HG02798 (cell line): Measurements from ENCODE around the gene SPATA12.

ENCODE experiments used
- ATAC-seq: cut with Tn5 transposase; IDR thresholded peaks from one replicate; pipeline ENCODE4 v1.9.1; 2021; ENCODE audit warnings: mild to moderate bottlenecking; ENCODE audit not compliant: unreplicated experiment, poor library complexity

The SPATA12 gene

DNA sequence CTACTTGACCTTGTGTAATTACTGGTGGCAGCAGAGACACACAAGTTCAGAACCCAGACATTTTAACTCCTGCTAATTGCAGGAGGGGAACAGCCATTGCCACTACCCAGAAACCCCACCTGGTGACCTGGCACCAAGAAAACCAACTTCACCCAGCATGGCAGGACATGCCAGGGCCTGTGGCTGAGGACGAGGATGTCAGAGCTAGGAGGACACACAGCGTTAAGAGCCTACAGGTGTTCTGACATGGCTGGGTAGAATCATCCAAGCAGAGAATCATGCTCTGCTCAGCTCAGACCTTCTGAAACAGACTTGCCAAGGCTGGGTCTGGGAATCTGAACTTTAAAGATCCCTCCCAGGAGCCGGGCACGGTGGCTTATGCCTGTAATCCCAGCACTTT lies 11.7 kb upstream of the SPATA12 start:
- no peak for ATAC-seq

DNA sequence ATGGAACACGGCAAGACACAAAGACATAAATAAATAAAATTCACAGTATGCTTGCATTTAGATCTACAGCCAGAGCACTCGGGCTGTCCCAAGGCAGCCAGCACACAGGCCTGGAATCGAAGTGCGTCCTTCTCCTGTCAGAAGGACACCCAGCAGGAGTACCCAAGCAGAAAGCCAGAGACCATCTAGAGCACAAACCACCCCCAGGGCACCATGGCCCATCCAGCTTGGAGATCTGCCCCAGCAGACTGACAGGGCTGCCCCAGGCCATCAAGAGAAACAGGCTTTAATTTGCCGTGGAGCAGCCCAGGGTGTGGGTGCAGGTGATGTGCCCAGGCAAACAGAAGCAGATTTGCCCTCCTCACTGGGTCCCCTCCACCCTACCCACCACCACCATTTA lies 7.8 kb upstream of the SPATA12 start:
- ATAC-seq, result no peak

DNA sequence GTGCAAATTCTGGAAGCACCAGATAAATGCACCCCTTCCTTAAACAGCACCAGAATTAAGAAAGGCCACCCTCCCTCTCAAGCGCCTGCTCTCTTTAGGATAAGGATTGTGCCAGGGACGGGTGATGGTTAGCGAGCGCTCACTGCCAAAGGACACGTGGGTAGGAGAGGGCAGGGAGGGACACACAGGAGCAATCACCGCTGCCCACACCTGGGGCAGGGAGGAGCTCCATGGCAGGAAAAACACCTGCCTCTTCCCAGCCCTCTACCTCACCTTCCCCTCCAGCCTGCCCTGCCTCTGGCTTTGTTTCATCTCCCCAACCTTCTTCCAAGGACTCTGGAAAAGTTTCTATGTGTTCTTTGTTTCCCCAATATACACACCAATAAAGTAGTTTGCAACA lies 7.3 kb upstream of the SPATA12 start:
- ATAC-seq, result no peak

DNA sequence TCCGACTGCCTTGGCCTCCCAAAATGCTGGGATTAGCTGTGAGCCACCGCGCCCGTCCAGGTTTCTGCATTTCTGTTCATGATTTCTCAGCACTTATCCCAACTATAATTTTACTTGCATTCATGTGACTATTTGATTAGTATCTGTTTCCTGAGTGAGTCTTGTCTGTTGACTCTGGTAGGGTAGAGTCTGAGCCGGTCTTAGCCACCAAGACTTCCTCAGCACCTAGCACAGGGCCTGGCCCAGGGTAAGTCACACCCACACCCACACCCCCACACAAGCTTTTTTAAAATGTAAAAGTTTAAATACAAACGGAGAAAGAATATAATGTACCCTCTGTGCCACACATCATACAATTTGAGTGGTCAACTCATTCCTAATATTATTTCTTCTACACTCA lies 3.1 kb upstream of the SPATA12 start:
- ATAC-seq, result no peak

DNA sequence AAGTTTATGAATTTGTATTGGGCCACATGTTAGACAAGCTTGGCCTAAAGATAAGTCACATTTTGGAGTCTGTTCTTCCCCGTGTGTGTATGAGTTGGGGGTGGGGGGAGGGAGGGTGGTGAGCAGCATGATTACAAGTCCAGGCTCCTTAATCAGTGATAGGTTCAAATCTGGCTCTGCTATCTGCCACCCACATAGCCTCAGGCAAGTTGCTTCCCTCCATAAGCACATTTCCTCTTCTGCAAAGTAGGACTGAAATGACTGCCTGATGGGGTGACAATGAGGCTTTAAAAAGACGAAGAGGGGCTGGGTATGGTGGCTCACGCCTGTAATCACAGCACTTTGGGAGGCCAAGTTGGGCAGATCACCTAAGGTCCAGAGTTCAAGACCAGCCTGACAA lies 1.1 kb upstream of the SPATA12 start:
- no peak for ATAC-seq

DNA sequence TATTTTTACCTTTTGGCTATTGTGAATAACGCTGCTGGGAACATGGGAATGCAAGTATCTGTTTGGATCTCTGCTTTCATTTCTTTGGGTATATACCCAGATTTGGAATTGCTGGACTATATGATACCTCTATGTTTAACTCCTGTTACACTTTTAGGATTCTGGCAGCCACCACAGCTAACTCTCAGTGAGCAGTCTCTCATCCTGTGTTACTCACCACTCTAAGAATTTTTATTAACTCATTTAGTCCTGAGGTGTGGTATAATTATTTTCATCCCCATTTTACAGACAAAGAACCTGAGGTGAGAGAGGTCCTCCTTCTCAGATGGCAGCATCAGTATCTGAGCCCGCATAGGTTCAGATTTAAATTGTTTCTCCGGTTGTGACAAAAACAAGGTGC lies 1.1 kb downstream of the SPATA12 start:
- ATAC-seq, result no peak

DNA sequence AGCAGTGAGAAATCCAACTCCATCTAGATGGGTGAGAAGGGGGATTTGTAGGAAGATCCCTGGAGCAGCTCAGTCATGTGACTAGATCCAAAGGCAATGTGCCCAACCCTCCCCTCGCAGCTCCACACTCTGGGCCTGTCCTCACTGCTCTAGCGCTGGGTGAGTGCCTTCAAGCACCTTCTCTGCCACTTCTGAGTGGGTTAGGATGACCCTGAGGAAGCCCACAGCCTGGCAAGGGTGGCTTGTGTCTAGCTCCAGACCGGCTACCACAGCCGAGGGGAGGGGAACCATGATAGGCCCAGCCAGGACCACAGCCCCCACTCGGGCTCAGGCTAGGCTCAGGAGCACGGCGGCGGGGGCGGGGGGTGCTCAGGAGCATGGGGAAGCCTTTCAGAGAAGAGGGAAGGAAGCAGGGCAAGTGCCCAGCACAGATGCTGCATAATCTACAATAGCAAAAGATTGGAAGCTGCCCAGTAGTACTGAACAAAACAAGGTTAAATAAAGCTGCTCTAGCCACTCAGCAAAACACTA lies 1.7 kb downstream of the SPATA12 start:
- ATAC-seq, result no peak

DNA sequence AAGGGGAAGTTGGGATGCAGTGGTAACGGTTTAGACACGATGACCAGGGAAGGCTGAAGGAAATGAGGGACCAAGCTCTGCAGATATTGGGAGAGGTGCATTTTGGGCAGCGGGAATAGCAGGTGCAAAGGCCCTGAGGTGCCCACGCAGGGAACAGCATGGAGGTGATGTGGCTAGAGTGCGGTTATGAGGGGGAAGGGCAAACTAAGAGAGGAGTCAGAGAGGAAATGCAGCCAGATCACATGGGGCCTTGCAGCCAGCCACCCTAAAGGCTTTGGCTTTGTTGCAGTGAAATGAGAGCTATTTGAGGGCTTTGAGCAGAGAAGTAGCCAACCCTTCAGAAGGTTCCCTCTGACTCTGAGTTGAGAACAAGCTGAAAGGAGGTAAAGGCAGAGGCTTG lies 2.6 kb downstream of the SPATA12 start:
- ATAC-seq, result no peak

DNA sequence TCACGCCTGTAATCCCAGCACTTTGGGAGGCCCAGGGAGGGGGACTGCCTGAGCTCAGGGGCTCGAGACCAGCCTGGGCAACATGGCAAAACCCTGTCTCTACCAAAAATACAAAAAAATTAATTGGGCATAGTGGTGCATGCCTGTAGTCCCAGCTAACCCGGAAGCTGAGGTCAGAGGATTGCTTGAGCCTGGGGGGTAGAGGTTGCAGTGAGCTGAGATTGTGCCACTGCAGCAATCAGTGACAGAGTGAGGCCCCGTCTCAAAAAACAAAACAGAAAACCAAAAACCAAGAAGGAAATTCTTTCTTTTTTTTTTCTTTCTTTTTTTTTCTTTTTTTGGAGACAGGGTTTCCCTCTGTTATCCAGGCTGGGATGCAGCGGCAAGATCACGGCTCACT lies 3.5 kb downstream of the SPATA12 start:
- no peak for ATAC-seq

DNA sequence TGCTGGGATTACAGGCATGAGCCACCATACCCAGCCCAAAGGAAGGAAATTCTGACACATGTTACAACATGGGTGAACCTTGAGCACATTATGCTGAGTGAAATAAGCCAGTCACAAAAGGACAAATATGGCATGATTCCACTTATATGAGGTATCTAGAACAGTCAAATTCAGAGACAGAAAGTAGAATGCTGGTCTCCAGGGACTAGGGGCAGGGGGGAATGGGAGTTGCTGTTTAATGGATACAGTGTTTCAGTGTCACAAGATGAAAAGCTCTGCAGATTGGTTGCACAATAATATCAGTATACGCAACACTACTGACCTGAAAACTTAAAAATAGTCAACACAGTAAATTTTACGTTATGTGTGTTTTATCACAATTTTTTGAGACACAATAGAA lies 4.1 kb downstream of the SPATA12 start:
- no peak for ATAC-seq

DNA sequence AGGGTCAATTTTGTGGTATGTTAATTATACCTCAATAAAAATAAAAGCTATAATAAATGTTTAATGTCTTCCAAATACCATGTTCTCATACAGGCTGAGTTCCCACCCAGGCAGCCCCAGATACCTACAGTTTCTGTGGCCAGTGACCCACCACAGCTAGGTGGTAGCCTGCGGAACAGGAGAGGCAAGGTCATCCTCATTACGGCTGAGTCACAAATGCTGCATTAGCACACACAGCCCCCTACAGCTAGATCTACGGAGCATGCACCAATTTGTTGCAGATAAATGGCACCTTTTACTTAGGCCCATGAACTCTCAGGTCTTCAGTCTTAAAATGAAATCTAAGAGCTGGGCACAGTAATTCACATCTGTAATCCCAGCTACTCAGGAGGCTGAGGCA lies 5.1 kb downstream of the SPATA12 start:
- no peak for ATAC-seq

DNA sequence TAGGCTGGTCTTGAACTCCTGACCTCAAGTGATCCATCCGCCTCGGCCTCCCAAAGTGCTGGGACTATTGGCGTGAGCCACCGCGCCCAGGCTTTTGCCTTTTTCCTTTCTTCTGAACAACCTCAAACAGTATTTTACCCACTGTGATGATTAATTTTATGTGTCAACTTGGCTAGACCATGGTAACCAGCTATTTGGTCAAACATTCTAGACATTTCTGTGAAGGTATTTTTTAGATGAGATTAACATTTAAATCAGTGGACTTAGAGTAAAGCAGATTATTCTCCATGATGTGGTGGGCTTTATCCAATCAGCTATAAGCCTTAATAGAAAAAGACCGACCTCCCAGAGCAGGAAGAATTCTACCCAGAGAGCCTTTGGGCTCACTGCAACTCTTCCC lies 6.0 kb downstream of the SPATA12 start:
- no peak for ATAC-seq

DNA sequence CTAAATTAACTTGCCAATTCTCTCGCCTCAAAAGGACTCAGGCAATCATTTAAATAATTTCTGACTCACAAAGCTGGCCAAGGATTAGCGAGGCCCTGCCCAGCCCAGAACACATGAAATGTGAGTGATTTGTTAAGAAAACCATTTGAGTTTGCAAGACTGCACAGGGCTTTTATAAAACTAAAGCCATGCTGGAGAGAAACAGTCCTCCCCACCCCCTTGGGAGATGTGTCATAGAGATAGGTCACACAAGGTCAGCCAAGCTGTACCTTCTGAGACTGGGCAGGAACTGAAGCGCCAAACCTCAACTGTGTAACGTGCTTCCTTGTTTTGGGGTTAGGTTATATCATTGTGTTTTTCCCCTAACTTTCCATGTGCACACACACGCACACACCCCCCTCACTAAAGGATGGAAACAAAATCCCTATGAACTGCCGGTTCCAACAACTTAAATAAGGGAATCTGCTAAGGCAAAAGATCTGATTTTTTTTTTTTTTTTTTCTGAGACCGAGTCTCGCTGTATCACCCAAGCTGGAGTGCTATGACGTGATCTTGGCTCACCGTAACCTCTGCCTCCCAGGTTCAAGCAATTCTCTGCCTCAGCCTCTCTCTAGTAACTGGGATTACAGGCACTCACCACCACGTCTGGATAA lies 8.1 kb downstream of the SPATA12 start:
- ATAC-seq, result peak; percentile 98

DNA sequence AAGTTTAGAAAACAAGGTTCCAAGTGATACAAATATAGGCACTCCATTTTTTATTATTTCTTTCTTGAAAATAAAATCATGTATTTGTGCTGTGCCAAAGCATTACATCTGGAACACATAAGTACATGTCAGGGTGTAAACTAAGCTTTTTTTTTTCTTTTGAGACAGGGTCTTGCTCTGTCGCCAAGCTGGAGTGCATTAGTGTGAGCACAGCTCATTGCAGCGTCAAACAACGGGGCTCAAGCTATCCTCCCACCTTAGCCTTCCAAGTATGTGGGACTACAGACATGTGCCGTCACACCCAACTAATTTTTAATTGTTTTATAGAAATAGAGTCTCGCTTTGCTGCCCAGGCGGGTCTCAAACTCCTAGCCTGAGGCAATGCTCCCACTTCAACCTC lies 9.0 kb downstream of the SPATA12 start:
- no peak for ATAC-seq

DNA sequence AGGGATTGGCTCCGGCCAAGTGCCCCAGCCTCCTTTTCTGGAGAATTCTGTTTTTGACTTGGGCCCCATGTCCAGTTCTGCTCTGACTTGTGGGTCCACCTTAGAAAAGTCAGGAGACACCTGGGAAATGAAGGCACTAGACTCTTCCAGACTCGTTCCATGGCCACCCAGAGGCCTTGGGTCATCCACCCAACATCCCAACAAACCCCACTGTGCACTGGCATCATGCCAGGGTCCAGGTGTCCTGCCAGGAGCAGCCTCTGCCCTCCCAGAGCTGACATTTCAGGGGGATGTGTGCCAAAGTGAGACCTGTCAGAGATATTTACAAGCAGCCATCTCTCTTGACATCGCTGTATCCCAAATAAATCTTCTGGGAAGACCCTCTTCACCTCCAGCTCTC lies 13.2 kb downstream of the SPATA12 start:
- ATAC-seq, result no peak

DNA sequence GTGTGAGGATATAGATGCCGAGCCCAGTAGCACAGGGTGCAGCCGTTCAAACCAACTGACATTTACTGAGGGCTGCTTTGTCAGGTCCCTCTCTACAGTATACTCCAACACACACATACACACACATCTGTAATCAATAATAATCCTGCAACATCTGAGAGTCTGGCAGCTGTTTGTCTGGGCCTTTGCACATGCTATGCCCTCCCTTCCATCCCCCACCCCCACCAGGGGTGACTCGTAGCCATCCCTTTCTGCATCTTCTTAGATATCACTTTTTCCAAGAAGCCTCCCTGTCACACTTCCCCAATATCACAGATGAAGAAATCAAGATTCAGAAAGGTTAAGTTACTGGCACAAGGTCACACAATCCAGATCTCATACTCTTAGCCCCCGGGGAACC lies 13.7 kb downstream of the SPATA12 start:
- no peak for ATAC-seq

DNA sequence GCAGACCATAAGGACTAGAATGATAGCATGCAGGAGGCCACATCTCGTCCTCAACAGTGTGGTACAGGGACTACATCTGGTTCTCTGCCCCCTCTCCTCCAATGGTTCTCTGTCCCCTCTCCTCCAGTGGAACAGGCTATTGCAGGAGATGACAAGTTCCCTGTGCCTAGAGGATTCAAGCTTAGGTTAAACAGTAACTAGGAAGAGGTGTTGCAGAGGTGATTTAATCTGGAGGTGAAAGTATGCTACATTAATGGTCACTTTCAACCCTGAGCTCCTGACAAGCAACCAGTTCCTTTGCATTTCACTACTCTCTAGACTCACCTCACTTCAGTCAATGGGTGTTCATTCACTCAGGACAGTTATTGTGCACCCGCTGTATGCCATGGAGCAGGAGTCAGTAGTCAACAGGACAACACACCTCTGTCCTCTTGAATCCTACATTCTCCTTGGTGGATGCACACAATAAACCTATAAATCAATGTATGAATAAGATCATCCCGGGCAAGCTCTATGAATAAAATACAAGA lies 16.0 kb downstream of the SPATA12 start:
- no peak for ATAC-seq

DNA sequence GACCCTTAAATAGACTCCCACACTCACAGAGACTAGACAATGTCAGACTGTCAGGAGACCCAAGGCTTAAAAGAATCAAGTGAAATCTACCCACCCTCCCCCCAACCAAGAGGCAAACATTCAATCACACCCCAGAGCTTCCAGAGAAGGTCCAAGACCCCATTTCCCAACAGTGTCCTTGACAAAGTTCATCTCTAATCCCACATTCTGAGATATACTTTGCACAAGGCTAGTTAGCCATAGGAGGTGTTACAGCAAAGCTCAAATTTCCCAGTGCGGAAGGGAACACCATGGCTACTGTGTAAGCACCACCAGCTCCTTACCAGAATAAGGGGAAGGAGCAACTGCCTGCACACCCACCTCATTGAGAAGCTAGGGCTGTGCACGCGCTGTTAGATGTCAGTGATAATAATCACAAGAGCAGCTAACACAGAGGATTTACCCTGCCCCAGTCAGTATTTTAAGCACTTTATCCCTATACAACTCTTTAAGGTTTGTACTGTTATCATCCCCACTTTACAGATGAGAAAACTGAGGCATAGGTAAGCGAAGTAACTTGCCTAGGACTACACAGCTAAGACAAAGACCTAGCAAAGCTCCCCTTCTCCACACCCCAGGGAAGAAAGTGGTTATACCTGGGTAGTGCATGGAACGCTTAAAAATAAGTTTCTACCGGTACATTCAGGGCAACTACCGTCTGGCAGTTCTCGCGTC lies 17.3 kb downstream of the SPATA12 start:
- ATAC-seq, result no peak

DNA sequence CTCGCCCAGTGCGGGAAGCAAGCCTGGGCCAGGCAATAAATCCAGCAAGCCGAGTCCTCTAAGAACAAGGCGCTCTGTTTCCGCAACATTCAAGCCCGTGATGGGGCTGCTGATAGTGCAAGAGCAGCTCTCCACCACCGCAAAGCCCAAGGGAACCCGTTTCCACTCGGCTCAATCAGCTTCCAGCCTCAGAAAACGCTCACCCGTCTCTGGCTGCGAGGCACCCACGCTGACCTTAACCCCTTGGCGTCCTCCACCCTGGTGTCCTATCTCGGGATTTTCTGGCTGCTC lies 17.8 kb downstream of the SPATA12 start:
- no peak for ATAC-seq

DNA sequence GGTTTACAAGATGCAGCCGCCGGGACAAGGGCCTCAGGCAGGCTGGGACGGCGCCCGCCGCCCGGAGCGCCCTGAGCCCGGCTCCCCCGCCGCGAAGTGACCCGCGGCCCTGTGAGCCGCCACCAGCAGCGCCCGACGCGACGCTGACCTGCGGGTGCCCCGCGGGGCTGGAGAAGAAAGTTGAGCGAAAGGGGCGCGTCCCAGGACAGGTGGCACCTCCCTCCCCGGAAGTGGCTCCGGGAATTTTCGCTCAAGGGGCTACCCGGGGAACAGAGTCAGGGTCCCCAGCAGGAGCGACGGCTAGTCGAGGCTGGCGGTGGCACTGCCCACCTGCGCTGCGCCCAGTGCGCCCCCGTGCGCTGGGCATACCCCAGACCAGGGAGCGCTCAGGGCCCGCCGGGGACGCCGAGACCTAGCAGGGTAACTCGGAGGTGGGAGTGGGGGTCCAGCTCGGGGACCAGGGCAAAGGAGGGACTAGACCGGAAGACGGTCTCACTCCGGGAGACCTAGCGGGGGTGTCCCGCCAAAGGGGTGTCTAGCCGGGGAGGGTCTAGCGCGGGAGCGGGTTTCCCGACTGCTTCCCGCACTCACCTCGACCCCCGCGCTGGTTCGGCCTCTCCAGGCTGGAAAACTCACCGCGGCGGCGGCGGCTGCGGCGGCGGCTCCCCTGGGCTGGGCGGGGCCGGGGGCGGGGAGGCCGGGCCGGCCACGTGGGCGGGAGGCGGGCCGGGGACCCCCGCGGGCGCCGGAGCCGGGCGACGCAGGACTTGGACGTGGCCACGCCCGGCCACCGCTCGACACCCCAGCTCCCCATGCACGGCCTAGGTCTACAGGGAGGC lies 18.4 kb downstream of the SPATA12 start:
- no peak for ATAC-seq

DNA sequence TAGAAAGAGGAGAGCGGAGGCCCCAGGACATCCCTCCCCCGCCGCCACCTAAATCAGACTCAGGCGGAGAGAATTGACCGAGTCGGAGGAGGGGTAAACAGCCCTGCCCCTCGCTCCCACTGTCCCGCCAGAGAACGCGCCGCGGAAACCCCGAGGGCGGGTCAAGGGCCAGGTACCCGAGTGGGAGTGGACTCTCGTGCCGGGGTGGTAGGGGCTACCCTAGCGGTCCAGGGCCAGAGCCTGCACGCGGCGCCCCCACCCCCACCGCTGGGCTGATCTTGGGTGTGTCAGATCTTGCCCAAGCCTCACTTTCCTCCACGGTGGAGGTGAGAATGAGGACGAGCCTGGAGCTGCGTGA lies 19.0 kb downstream of the SPATA12 start:
- ATAC-seq, result no peak
